ENCODE measurements around the gene EXOC3L4.
A peak's percentile ranks its signal among the peaks of the same experiment; 100 is the strongest.

EXOC3L4 gene

GRCh38 chr14:103073876-103074728, 20.4 kb upstream of the EXOC3L4 start (continued):
- no peak for TF ChIP-seq OSR2 (tag by site-specific recombination; IDR thresholded peaks at IDR 0.05)
- TF ChIP-seq ZIC2 (tag by site-specific recombination; IDR thresholded peaks at IDR 0.05), result peak; percentile 52

DNA sequence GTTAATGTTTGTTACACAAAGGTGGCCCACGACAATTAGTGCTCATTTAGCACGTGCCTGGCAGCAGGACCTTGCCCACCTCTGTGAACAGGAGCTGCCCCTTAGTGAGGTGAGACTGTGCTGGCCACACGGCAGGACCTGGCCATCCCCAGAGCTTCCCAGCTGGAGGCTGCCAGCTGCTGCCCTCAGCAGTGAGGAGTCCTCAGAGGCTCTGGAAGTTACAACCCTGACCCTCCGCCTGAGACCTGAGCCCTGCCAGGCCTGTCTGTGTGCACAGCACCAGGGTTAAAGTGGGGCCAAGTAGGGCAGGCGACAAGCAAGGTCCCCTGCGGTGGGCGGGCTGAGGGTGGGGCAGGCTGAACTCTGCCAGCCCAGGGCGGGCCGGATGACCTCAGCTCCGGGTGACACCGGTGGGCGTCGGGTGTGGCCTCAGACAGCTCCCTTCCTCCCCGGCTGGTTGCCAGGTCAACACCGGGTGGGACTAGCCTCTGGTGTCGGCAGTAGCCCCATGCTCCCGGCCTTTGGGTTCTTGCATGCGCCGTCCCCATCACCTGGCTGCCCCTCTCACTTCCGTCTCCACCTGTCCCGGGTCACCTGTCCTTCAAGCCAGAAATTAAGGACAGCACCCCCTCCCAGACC, 19.7 kb upstream of the EXOC3L4 start:
- H3K4me1 ChIP-seq (ENCODE audit: control insufficient read depth, insufficient read depth, low read length), result 0 out of 2 replicates have a peak, but pooled peaks cover 3% of the 10 kb centered on the region
- H3K4me3 ChIP-seq (ENCODE audit: low read depth, low read length), result peak overlapping the region; percentile 58
- H3K9me3 ChIP-seq (ENCODE audit: control insufficient read depth, insufficient read depth, low read depth, low read length), result no peaks in the 10 kb centered on the region
- peak overlapping the region; percentile 39; the same call in 1 of the 2 replicates for H3K27ac ChIP-seq (ENCODE audit: extremely low read depth, low read depth, low read length)
- CTCF ChIA-PET, result interaction anchor here (0.6 to 4.4 kb wide), 20 partner anchors 13 to 381 kb away, joined by 3 to 37 read pairs (median 3); partner anchors contain the start of gene CDC42BPB
- POLR2A ChIA-PET, result interaction anchor here (1.8 kb wide), 1 partner anchor 259 kb away, joined by 4 read pairs; the partner anchor contains the start of gene EIF5
- peak; percentile 59 for TF ChIP-seq EGR2 (tag by site-specific recombination; IDR thresholded peaks at IDR 0.05; ENCODE audit: low read depth)
- peak; percentile 83 for TF ChIP-seq SP3 (tag by site-specific recombination; IDR thresholded peaks at IDR 0.05)
- no peak for TF ChIP-seq ZNF544 (tag by site-specific recombination; IDR thresholded peaks at IDR 0.05)
- TF ChIP-seq ZNF660 (tag by site-specific recombination; IDR thresholded peaks at IDR 0.05), result no peak
- TF ChIP-seq, protein P1, sequence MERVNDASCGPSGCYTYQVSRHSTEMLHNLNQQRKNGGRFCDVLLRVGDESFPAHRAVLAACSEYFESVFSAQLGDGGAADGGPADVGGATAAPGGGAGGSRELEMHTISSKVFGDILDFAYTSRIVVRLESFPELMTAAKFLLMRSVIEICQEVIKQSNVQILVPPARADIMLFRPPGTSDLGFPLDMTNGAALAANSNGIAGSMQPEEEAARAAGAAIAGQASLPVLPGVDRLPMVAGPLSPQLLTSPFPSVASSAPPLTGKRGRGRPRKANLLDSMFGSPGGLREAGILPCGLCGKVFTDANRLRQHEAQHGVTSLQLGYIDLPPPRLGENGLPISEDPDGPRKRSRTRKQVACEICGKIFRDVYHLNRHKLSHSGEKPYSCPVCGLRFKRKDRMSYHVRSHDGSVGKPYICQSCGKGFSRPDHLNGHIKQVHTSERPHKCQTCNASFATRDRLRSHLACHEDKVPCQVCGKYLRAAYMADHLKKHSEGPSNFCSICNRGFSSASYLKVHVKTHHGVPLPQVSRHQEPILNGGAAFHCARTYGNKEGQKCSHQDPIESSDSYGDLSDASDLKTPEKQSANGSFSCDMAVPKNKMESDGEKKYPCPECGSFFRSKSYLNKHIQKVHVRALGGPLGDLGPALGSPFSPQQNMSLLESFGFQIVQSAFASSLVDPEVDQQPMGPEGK (tag by site-specific recombination; IDR thresholded peaks at IDR 0.05), result peak; percentile 20; the same call in 1 of the 2 replicates
- TF ChIP-seq GLI2 (tag by site-specific recombination; IDR thresholded peaks at IDR 0.05; ENCODE audit: borderline replicate concordance, low read depth), result no peak
- no peak for TF ChIP-seq ZNF140 (tag by site-specific recombination; IDR thresholded peaks at IDR 0.05)
- peak; percentile 68 for TF ChIP-seq ZIC2 (tag by site-specific recombination; IDR thresholded peaks at IDR 0.05)
- TF ChIP-seq ZFHX2 (tag by site-specific recombination; conservative IDR thresholded peaks at IDR 0.05), result peak; percentile 79
- TF ChIP-seq ZNF280D (tag by site-specific recombination; IDR thresholded peaks at IDR 0.05), result no peak
- TF ChIP-seq KLF1 (tag by site-specific recombination; IDR thresholded peaks at IDR 0.05), result peak; percentile 100
- TF ChIP-seq ZNF354C (tag by site-specific recombination; IDR thresholded peaks at IDR 0.05; ENCODE audit: borderline replicate concordance, low read depth), result no peak
- 0 out of 2 replicates have a peak, but pooled peaks have one; percentile 15 for TF ChIP-seq BCL11A (tag by site-specific recombination; IDR thresholded peaks at IDR 0.05; ENCODE audit: low read depth)
- TF ChIP-seq, protein P2, sequence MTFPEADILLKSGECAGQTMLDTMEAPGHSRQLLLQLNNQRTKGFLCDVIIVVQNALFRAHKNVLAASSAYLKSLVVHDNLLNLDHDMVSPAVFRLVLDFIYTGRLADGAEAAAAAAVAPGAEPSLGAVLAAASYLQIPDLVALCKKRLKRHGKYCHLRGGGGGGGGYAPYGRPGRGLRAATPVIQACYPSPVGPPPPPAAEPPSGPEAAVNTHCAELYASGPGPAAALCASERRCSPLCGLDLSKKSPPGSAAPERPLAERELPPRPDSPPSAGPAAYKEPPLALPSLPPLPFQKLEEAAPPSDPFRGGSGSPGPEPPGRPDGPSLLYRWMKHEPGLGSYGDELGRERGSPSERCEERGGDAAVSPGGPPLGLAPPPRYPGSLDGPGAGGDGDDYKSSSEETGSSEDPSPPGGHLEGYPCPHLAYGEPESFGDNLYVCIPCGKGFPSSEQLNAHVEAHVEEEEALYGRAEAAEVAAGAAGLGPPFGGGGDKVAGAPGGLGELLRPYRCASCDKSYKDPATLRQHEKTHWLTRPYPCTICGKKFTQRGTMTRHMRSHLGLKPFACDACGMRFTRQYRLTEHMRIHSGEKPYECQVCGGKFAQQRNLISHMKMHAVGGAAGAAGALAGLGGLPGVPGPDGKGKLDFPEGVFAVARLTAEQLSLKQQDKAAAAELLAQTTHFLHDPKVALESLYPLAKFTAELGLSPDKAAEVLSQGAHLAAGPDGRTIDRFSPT (tag by site-specific recombination; IDR thresholded peaks at IDR 0.05), result 0 out of 2 replicates have a peak, but pooled peaks have one; percentile 39
- no peak for TF ChIP-seq ZFP69B (tag by site-specific recombination; IDR thresholded peaks at IDR 0.05)
- TF ChIP-seq ZNF239 (tag by site-specific recombination; IDR thresholded peaks at IDR 0.05), result no peak
- peak; percentile 51; the same call in 1 of the 2 replicates for TF ChIP-seq KLF8 (tag by site-specific recombination; IDR thresholded peaks at IDR 0.05)
- peak; percentile 48; the same call in 1 of the 2 replicates for TF ChIP-seq KLF17 (tag by site-specific recombination; IDR thresholded peaks at IDR 0.05)
- TF ChIP-seq KLF7 (tag by site-specific recombination; IDR thresholded peaks at IDR 0.05; ENCODE audit: borderline replicate concordance), result 0 out of 2 replicates have a peak, but pooled peaks have one; percentile 53
- TF ChIP-seq ZNF837 (tag by site-specific recombination; IDR thresholded peaks at IDR 0.05), result no peak
- TF ChIP-seq SP2 (tag by site-specific recombination; IDR thresholded peaks at IDR 0.05), result peak; percentile 71
- H3K36me3 ChIP-seq (ENCODE audit: control insufficient read depth in 2 of 2, insufficient read depth in 1 of 2, low read length in 2 of 2), result no peaks in the 10 kb centered on the region
